GM12874 (cell line): ENCODE measurements around the gene DNAL4.

Experiments
- TF ChIP-seq, protein P1 (sequence below): IDR thresholded peaks from 2 replicates; pipeline ENCODE4 v1.5.1; 2011; ENCODE audit warnings: low read depth, mild to moderate bottlenecking, control low read depth, low read length, moderate library complexity; ENCODE audit not compliant: insufficient read depth

DNAL4 gene

DNA sequence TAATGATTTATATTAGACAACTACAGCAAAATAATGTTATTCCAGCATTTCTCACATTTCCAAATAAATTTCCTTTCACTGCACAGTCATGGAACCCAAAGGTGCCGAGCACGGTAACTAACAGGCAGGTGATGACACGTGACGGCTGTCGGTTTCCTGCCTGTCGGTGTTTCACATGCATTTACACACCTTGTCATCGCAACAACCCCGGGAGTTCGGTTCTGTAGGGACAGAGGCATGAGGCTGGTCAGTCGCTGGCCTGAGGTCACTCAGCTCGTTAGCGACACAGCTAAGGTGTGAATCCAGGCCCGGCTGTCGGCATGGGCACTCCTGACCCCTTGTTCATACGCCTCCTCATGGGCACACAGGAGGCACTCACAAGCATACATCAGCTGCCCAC is 9.9 kb downstream of the DNAL4 start:
- TF ChIP-seq, protein P1, sequence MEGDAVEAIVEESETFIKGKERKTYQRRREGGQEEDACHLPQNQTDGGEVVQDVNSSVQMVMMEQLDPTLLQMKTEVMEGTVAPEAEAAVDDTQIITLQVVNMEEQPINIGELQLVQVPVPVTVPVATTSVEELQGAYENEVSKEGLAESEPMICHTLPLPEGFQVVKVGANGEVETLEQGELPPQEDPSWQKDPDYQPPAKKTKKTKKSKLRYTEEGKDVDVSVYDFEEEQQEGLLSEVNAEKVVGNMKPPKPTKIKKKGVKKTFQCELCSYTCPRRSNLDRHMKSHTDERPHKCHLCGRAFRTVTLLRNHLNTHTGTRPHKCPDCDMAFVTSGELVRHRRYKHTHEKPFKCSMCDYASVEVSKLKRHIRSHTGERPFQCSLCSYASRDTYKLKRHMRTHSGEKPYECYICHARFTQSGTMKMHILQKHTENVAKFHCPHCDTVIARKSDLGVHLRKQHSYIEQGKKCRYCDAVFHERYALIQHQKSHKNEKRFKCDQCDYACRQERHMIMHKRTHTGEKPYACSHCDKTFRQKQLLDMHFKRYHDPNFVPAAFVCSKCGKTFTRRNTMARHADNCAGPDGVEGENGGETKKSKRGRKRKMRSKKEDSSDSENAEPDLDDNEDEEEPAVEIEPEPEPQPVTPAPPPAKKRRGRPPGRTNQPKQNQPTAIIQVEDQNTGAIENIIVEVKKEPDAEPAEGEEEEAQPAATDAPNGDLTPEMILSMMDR: no peak

DNA sequence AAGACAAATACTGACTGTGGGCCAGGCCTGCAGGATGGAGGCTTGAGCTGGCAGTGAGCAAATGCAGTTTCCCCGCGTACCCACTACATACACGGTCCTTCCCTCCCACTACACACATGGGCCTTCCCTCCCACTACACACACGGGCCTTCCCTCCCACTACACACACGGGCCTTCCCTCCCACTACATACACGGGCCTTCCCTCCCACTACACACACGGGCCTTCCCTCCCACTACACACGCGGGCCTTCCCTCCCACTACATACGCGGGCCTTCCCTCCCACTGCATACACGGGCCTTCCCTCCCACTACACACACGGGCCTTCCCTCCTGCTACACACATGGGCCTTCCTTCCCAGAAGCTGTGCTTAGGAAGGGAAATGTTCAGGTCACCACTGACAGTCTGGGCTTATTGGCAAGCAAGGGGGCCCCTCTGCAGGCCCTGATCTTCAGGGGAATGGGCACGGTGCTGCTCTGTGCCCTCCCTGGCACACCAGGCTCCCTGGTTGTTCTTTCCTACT is 10.8 kb downstream of the DNAL4 start:
- TF ChIP-seq, protein P1: no peak

DNA sequence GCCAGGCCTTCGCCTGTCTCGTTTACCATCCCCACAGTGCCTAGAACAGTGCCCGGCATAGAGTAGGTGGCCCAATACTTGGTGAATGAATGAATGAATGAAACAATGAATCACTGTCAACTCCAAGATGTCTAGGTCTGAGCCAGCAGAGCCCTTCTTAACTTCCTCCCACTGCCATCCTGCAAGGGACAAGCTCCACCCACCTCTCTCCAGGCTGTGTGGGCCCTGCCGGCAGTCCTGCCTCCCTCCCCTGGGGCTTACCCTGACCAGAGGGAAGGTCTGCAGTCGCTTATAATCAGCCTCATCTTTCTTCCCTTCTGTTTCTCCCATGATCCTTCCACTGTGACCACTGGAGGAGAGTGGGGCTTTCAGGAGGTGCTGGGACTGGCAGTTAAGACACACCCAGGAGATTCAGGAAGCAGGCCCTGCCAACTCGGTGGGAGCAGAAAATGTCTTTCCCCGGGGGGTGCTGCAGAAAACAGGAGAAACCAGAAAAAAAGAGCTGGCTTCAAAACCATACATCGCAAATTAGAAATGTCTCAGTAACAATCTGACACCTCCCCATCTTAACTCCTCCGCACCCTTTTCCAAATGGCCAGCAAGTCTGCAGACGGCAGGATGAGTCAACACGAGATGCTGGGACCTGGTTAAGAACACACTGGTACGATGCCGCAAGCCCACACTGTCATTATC is 11.4 kb downstream of the DNAL4 start:
- TF ChIP-seq, protein P1: no peak

DNA sequence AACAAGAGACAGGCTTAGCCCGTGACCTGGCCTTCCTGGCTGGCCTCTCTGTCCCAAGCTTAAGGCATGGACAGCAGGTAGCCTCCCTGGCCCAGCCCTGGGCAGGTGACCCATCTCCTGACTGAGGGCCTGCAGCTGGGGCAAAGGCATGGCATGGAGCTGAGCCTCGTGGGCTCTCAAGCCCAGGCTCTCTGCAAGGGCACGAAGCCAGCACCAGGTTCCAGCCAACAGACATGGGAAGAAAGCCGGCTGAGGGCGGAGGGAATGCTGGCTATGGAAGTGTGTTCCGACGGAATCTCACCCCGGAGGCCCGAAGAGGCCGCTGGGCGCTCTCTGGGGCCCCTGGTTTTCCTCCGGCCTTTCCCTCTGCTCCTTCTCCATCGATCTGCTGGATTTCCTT is 12.9 kb downstream of the DNAL4 start:
- TF ChIP-seq, protein P1: no peak

DNA sequence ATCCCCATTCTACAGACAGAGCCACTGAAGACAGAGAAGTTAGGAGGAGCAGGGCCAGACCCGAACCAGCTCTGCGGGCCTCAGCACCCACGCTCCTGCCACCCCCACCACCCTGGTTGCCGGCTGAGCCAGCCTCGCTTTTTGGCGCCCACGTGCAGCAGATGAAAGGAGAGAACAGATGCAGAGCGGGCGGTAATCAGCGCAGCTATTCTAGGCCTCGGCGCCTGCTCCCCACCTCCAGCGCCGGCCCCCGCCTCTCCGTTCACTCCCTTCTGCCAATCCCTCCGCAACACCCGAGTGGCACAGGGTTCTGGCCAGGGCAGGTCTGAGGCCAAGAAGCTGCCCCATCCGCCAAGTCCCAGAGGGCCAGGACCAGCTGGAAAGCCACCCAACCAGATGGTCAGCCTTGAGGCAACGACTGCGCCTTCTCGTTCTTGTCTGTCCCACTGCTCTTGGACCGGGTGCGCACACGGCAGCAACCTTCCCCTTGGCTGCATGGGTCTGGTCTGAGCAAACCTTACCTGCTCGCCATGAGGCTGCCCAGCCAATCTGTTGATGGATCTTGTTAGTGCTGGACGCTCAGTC is 16.8 kb downstream of the DNAL4 start:
- TF ChIP-seq, protein P1: no peak

DNA sequence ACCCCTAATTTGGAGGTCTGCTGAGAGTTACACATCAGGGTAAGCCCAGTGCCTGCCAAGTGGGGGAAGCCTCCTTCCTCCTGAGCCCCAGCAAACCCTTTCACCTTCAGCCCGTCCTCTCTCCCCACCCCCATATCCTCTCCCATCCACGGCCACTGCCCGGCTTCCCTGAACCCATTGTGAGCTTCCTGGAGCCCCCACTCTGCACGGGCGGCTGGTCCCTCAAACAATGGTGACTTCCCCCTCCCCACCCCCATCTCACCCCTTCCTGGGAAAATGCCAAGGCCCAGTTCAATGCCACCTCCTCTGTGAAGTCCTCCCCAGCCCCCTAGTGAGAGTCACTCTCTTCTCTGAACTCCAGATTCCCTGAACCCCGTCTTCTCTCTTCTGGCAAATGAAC is 17.9 kb downstream of the DNAL4 start:
- TF ChIP-seq, protein P1: no peak

DNA sequence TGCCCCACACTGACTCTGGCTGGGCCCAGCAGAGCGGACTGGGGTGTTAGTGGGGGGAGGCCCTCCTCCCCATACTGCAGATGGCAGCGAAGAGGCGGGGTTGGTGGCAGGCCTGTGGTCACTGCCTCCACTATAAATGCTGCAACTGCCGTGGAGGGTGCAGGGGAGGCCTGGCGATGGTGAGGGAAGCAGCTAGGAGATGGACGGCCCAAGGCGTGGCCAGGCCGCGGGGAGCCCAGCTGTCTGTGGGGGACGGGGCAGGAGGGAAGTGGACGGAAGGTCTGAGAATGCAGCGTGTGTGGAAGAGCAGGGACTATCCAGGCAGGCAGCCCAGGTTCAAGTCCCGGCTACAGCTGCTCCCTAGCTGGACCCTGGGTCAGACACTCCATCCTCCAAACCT is 18.3 kb downstream of the DNAL4 start:
- TF ChIP-seq, protein P1: no peak
